Measurements from ENCODE around the gene GAK.

Gene GAK

DNA sequence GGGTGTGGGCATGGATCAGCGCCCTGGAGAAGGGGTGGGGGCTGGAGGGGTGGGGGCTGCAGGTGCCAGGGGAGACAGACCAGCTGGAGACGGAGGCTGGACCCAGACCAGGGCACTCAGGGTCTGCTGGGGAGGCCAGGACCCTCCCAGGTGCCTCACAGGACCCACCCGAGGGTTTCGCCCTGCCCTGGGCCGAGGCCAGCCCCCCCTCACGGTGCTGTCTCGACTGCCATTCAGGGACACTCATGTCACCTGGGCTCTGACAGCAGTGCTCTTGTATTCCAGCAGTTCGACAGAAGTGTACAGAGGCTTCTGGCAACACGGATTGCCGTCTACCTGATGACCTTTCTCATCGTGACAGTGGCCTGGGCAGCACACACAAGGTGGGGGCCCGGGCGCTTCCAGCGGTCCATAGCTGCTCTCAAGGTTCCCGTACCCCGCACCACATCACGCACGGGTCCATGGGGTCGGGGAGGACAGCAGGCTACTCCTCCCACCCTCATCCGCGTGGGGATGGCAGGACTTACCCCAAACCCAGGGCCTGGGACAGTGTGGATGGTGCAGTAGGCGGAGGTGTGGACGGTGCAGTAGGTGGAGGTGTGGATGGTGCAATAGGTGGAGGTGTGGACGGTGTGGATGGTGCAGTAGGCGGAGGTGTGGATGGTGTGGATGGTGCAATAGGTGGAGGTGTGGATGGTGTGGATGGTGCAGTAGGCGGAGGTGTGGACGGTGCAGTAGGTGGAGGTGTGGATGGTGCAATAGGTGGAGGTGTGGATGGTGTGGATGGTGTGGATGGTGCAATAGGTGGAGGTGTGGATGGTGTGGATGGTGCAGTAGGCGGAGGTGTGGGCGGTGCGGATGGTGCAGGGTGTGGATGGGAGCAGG is 18.3 kb upstream of the GAK start:
- TF ChIP-seq FOXP2 (optimal IDR thresholded peaks at IDR 0.05; ENCODE audit: borderline replicate concordance, extremely low read depth, extremely low read length, insufficient read depth), result no peak
- no peak for TF ChIP-seq SIN3A (IDR thresholded peaks at IDR 0.05; ENCODE audit: borderline replicate concordance, insufficient read depth, low read length)
- TF ChIP-seq, protein P1, sequence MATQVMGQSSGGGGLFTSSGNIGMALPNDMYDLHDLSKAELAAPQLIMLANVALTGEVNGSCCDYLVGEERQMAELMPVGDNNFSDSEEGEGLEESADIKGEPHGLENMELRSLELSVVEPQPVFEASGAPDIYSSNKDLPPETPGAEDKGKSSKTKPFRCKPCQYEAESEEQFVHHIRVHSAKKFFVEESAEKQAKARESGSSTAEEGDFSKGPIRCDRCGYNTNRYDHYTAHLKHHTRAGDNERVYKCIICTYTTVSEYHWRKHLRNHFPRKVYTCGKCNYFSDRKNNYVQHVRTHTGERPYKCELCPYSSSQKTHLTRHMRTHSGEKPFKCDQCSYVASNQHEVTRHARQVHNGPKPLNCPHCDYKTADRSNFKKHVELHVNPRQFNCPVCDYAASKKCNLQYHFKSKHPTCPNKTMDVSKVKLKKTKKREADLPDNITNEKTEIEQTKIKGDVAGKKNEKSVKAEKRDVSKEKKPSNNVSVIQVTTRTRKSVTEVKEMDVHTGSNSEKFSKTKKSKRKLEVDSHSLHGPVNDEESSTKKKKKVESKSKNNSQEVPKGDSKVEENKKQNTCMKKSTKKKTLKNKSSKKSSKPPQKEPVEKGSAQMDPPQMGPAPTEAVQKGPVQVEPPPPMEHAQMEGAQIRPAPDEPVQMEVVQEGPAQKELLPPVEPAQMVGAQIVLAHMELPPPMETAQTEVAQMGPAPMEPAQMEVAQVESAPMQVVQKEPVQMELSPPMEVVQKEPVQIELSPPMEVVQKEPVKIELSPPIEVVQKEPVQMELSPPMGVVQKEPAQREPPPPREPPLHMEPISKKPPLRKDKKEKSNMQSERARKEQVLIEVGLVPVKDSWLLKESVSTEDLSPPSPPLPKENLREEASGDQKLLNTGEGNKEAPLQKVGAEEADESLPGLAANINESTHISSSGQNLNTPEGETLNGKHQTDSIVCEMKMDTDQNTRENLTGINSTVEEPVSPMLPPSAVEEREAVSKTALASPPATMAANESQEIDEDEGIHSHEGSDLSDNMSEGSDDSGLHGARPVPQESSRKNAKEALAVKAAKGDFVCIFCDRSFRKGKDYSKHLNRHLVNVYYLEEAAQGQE (IDR thresholded peaks at IDR 0.05; ENCODE audit: insufficient read depth in 1 of 2, low read depth in 2 of 2, low read length in 2 of 2), result no peak
- no peak for TF ChIP-seq TAF1 (IDR thresholded peaks at IDR 0.05; ENCODE audit: borderline replicate concordance, insufficient read depth, low read length)
- TF ChIP-seq POLR2AphosphoS5 (IDR thresholded peaks at IDR 0.05; ENCODE audit: low read depth, low read length), result no peak

DNA sequence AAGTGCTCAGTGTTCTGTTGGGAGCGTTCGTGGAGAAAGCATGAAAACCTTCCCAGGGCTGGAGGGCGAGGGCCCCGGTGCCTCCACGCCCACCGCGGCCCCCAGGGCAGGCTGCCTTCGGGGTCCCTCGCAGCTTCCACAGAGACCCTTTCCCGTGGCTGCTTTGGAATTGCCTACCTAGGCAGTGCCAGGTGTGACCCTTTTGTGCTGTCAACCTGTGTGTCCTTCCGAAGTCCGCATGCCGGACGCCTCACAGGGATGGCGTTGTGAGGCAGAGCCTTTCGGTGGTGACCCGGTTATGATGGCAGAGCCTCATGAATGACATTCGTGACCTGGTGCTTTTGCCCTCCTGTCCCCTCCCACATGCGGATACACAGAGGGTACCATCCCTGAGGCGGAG is 17.5 kb upstream of the GAK start:
- TF ChIP-seq POLR2AphosphoS5 (IDR thresholded peaks at IDR 0.05; ENCODE audit: low read depth, low read length) (no peak), SIN3A (IDR thresholded peaks at IDR 0.05; ENCODE audit: borderline replicate concordance, insufficient read depth, low read length) (no peak), FOXP2 (optimal IDR thresholded peaks at IDR 0.05; ENCODE audit: borderline replicate concordance, extremely low read depth, extremely low read length, insufficient read depth) (no peak), TAF1 (IDR thresholded peaks at IDR 0.05; ENCODE audit: borderline replicate concordance, insufficient read depth, low read length) (no peak)
- TF ChIP-seq, protein P1 (IDR thresholded peaks at IDR 0.05; ENCODE audit: insufficient read depth in 1 of 2, low read depth in 2 of 2, low read length in 2 of 2), result no peak

DNA sequence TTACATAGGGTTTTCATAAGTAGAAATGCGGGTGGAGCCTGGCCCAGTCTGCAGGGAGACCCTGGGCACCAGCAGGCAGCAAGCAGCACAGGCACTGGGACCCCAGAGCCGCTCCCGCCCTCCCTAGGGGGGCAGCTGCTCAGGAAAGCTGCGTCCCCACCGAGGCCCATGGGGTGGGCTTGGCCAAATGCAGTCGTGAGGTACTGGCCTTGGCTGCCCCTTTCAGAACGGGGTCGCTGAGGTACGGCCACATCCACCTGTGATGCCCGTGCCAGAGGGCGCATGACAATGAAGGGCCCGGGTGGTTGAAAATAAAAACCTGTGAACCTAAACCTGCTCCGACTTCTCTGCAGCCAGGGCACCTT is 16.8 kb upstream of the GAK start:
- TF ChIP-seq POLR2AphosphoS5 (IDR thresholded peaks at IDR 0.05; ENCODE audit: low read depth, low read length) (no peak), TAF1 (IDR thresholded peaks at IDR 0.05; ENCODE audit: borderline replicate concordance, insufficient read depth, low read length) (no peak), SIN3A (IDR thresholded peaks at IDR 0.05; ENCODE audit: borderline replicate concordance, insufficient read depth, low read length) (no peak), FOXP2 (optimal IDR thresholded peaks at IDR 0.05; ENCODE audit: borderline replicate concordance, extremely low read depth, extremely low read length, insufficient read depth) (no peak)
- TF ChIP-seq, protein P1 (IDR thresholded peaks at IDR 0.05; ENCODE audit: insufficient read depth in 1 of 2, low read depth in 2 of 2, low read length in 2 of 2), result no peak

DNA sequence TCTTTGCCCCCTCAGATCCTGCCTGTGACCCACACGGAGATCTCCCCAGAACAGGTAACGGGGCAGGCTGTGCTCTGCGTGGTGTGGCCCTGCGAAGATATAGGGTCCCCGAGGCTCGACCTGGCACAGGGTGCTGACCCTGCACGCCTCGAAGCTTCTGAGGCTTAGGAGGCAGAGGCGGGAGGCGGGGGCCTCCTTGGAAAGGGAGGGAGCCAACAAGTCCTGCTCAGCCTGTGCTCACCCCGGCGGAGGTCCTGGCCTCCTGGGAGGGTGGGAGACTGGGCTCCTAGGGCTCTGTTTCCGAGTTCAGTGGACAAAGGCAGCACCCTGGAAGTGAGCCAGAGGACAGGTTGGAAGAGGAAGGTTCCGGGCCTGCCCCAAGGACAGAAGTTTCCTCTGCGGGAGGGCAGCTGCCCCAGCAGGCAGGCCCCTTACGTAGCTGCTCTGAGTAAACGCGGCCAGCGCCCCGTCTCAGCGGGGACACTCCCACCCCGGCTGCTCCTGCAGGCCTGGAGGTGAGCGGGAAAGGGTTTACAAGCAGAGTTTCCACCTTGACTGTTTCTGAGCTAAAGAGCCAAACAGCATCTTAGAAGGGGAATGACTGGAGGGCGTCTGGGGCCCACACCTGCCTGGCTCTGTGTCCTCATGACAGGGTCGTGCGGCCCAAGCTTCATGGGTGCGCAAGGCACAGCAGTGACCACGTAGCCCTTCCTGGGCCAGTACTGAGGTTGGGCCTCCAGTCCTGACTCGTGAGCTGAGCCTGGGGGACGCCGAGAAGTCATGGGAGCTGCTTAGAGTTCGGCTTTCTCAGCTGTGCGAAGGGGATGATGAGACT is 16.2 kb upstream of the GAK start:
- no peak for TF ChIP-seq FOXP2 (optimal IDR thresholded peaks at IDR 0.05; ENCODE audit: borderline replicate concordance, extremely low read depth, extremely low read length, insufficient read depth)
- no peak for TF ChIP-seq SIN3A (IDR thresholded peaks at IDR 0.05; ENCODE audit: borderline replicate concordance, insufficient read depth, low read length)
- TF ChIP-seq, protein P1 (IDR thresholded peaks at IDR 0.05; ENCODE audit: insufficient read depth in 1 of 2, low read depth in 2 of 2, low read length in 2 of 2), result no peak
- TF ChIP-seq POLR2AphosphoS5 (IDR thresholded peaks at IDR 0.05; ENCODE audit: low read depth, low read length), result no peak
- no peak for TF ChIP-seq TAF1 (IDR thresholded peaks at IDR 0.05; ENCODE audit: borderline replicate concordance, insufficient read depth, low read length)
